C4-2B (cell line): ENCODE results near the gene KREMEN1.

Experiments
- ZFX ChIP-seq: fragments of 450-650 bp; IDR thresholded peaks from 2 replicates; pipeline ENCODE4 v1.6.1; 2017
- TF ChIP-seq, protein P1 (sequence below): fragments of 450-650 bp; conservative IDR thresholded peaks from 2 replicates; pipeline ENCODE4 v1.5.1; 2017; ENCODE audit warnings: mild to moderate bottlenecking

DNA sequence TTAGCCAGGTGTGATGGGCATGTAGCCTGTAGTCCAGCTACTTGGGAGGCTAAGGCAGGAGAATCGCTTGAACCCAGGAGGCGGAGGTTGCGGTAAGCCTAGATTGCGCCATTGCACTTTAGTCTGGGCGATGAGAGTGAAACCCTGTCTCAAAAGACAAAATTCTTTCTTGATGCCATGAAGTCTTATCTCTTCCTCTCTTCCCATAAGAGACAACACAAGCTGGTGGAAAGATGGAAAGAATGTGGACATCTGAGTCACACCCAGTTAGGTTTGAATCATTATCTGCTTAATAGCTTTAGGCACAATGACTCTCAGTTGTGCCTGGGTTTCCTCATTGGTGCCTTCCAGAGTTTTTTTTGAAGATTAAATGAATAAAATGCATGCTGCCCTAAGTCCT is 35.3 kb downstream of the KREMEN1 start:
- TF ChIP-seq, protein P1, sequence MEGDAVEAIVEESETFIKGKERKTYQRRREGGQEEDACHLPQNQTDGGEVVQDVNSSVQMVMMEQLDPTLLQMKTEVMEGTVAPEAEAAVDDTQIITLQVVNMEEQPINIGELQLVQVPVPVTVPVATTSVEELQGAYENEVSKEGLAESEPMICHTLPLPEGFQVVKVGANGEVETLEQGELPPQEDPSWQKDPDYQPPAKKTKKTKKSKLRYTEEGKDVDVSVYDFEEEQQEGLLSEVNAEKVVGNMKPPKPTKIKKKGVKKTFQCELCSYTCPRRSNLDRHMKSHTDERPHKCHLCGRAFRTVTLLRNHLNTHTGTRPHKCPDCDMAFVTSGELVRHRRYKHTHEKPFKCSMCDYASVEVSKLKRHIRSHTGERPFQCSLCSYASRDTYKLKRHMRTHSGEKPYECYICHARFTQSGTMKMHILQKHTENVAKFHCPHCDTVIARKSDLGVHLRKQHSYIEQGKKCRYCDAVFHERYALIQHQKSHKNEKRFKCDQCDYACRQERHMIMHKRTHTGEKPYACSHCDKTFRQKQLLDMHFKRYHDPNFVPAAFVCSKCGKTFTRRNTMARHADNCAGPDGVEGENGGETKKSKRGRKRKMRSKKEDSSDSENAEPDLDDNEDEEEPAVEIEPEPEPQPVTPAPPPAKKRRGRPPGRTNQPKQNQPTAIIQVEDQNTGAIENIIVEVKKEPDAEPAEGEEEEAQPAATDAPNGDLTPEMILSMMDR: no peak
- TF ChIP-seq ZFX: no peak
